HepG2 (cell line): ENCODE results near the gene TDG. TPM values are rescaled to one million over a fixed set of nuclear protein-coding genes. Genes with fewer than 3 reads are reported as not detected.
"Not testable (repeated sequence)": the region's sequence is repeated elsewhere in the genome, so short reads cannot be mapped to it uniquely, and the experiment has no call there.

Source experiments
- ATAC-seq: fragments of 200-7000 bp; cut with Tn5 transposase; 3 replicates; pipeline ENCODE4 v1.9.1; 2020; ENCODE audit warnings: mild to moderate bottlenecking, moderate library complexity
- BruUV-seq: library from RNA; stranded (reverse); fragments of 400-500 nt; replicated peaks from 2 replicates; lab custom pipeline; 2021; lab: Mats Ljungman, UMichigan
- CTCF ChIA-PET: fragments of 300-600 bp; formaldehyde crosslinking; extraction: SDS; loops from one replicate; lab custom pipeline; 2021; ENCODE audit warnings: low total read pairs, inconsistent platforms, low intra/inter-chr PET ratio; lab: Yijun Ruan, JAX
- POLR2A ChIA-PET: fragments of 350-600 bp; sonication (Branson Sonifier 250); formaldehyde crosslinking; loops from one replicate; lab custom pipeline; 2020; ENCODE audit warnings: antibody characterized with exemption, inconsistent platforms; lab: Yijun Ruan, JAX
- DNase-seq: peaks from one replicate; pipeline ENCODE4 v3.0.0-alpha.2; 2015; ENCODE audit warnings: low spot score
- FAIRE-seq: peaks from 3 replicates; lab custom pipeline; 2011; peaks lifted over from hg19 to GRCh38; lab: Jason Lieb, UNC
- H2AFZ ChIP-seq: one replicate; pipeline ENCODE4 v1.6.1; 2011; ENCODE audit warnings: low read length, inconsistent platforms
- H3K27ac ChIP-seq: fragments of 300-600 bp; 3 replicates; pipeline ENCODE4 v1.8.0; 2011; ENCODE audit warnings: mixed run types, mild to moderate bottlenecking, mixed read lengths, low read length, inconsistent platforms; ENCODE audit not compliant: insufficient read depth; ENCODE audit errors: extremely low read length
- H3K27me3 ChIP-seq, 2 experiments: fragments of 200-600 bp in 1 of 2; 2 replicates in 1 of 2; 3 replicates in 1 of 2; pipeline versions ENCODE4 v1.6.0 to v1.8.0; 2011; ENCODE audit warnings: low read length in 2 of 2, mild to moderate bottlenecking in 2 of 2, moderate library complexity in 2 of 2, inconsistent platforms in 1 of 2; ENCODE audit not compliant: insufficient read depth in 2 of 2, control insufficient read depth in 1 of 2
- H3K36me3 ChIP-seq, 2 experiments: fragments of 200-600 bp in 1 of 2; replicated peaks in 1 of 2; 2 replicates in 1 of 2; 3 replicates in 1 of 2; pipeline versions ENCODE4 v1.5.1 to v1.8.0; 2011; ENCODE audit warnings: low read length in 2 of 2, inconsistent platforms in 1 of 2; ENCODE audit not compliant: insufficient read depth in 2 of 2, control insufficient read depth in 1 of 2
- H3K4me1 ChIP-seq: 2 replicates; pipeline ENCODE4 v1.5.1; 2012; ENCODE audit warnings: low read length, inconsistent platforms; ENCODE audit not compliant: insufficient read depth
- H3K4me2 ChIP-seq: 2 replicates; pipeline ENCODE4 v1.6.0; 2011; ENCODE audit warnings: low read depth, low read length, inconsistent platforms
- H3K4me3 ChIP-seq, 3 experiments: fragments of 200-600 bp in 1 of 3; sonication (generic), shearing (Covaris generic) in 1 of 3; replicated peaks in 1 of 3; 2 replicates each; pipeline ENCODE4 v1.5.1; 2011 to 2016; ENCODE audit warnings: low read length in 3 of 3, inconsistent platforms in 2 of 3, low read depth in 2 of 3, mild to moderate bottlenecking in 2 of 3, control low read depth in 1 of 3, mixed read lengths in 1 of 3; ENCODE audit not compliant: insufficient read depth in 1 of 3
- H3K79me2 ChIP-seq: one replicate; pipeline ENCODE4 v1.6.1; 2011; ENCODE audit warnings: low read length, inconsistent platforms; ENCODE audit not compliant: insufficient read depth
- H3K9ac ChIP-seq: 2 replicates; pipeline ENCODE4 v1.6.0; 2011; ENCODE audit warnings: mild to moderate bottlenecking, low read depth, low read length, inconsistent platforms; ENCODE audit not compliant: insufficient read depth
- H3K9me3 ChIP-seq: 2 replicates; pipeline ENCODE4 v1.5.1; 2012; ENCODE audit warnings: mild to moderate bottlenecking, low read length
- H4K20me1 ChIP-seq: 2 replicates; pipeline ENCODE4 v1.6.0; 2011; ENCODE audit warnings: inconsistent platforms, mild to moderate bottlenecking, low read length, moderate library complexity; ENCODE audit not compliant: insufficient read depth
- ZNF598 ChIP-seq: sonication (generic); formaldehyde crosslinking; IDR thresholded peaks from 2 replicates; pipeline ENCODE4 v1.5.1; 2020; ENCODE audit warnings: mild to moderate bottlenecking, missing genetic modification reagents, borderline replicate concordance
- ZNF605 ChIP-seq: sonication (generic); formaldehyde crosslinking; IDR thresholded peaks from 2 replicates; pipeline ENCODE4 v1.8.0; 2022; ENCODE audit warnings: mild to moderate bottlenecking, missing genetic modification reagents
- WGBS: methylation state at CpG from one replicate; pipeline ENCODE4 v1.1.6; 2017; ENCODE audit warnings: low lambda C conversion rate; 5-methylcytosine and 5-hydroxymethylcytosine counted together
- in situ Hi-C: cut with HindIII; loops from 2 replicates; pipeline ENCODE4 v1.10.0; 2017; ENCODE audit warnings: low pct_unique_long_range_greater_than_20kb; ENCODE audit not compliant: extremely low pct_ligation_motif_present
- intact Hi-C: fragments of 100-400 bp; cut with micrococcal nuclease; formaldehyde crosslinking; loops from one replicate; pipeline ENCODE4 v1.10.0; 2022; ENCODE audit not compliant: unreplicated experiment
- polyA plus RNA-seq, 8 experiments: library from polyadenylated mRNA; depleted of rRNA in 3 of 8; stranded (reverse) in 7 of 8; unstranded in 1 of 8; fragments of >200 nt; fragmentation: Illumina TruSeq in 4 of 8; extraction: Trizol in 4 of 8; gene quantifications; 2 replicates each; pipeline versions ENCODE4 v1.2.1 to v1.2.3, GENCODE V29; 2011 to 2016; ENCODE audit warnings: low read depth in 4 of 8, missing spikeins in 1 of 8, mixed read lengths in 1 of 8; ENCODE audit not compliant: insufficient read depth in 1 of 8
- total RNA-seq, 5 experiments: library from RNA; depleted of rRNA; stranded (reverse); fragments of >200 nt; fragmentation: Illumina TruSeq; extraction: Trizol; gene quantifications; 2 replicates each; pipeline ENCODE4 v1.2.3, GENCODE V29; 2016; ENCODE audit warnings: low read depth in 1 of 5
- TF ChIP-seq, protein P1 (sequence below): IDR thresholded peaks from 2 replicates; pipeline ENCODE4 v1.6.1; 2012; ENCODE audit warnings: low read length, improper control_type of control experiment

Gene TDG
- total and polyA plus RNA-seq, 2 of the 13 experiments (the other 11 are each of a cell fraction or from before 2014, with no cell fraction given): 14.2 to 19.5 TPM

DNA sequence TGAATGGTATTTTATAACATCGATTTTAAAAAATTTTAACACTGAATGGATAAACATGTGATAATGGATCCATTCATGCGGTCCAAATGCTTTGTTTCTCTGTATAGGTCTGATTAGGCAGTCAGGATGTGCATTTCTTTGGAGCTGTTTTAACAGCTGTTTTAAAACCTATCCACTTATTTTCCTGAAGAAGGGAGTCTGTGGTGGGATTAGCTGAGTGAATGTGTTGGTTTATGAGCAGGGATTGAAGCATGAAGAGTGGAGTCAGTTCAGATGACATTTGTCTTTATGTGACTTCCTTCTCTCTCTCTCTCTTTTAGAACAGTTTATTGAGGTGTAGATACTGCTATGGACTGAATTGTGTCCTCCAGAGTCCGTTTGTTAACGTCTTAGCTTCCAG is 46.7 kb downstream of the TDG start:
- CTCF ChIA-PET: no interaction called here
- FAIRE-seq: no peak
- WGBS: 15% methylated on average over 4 of the region's 4 CpGs

DNA sequence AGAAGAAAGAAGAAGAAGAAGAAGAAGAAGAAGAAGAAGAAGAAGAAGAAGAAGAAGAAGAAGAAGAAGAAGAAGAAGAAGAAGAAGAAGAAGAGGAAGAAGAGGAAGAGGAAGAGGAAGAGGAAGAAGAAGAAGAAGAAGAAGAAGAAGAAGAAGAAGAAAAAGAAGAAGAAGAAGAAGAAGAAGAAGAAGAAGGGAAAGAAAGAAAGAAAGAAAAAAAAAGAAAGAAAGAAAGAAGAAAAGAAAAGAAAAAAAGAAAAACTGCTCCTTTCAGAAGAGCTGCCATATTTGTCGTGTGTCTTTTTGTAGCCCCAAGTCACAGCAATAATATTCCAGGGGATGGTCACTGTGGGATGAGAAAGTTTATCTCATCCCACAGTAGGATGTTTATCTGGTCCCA is 56.2 kb downstream of the TDG start:
- CTCF ChIA-PET, in situ Hi-C loops, H3K4me2 ChIP-seq, H2AFZ ChIP-seq, H3K4me1 ChIP-seq, H3K27me3 ChIP-seq, H4K20me1 ChIP-seq, H3K27ac ChIP-seq, H3K79me2 ChIP-seq, H3K4me3 ChIP-seq, BruUV-seq, ATAC-seq, H3K9me3 ChIP-seq, H3K36me3 ChIP-seq, intact Hi-C loops, H3K9ac ChIP-seq, DNase-seq, FAIRE-seq, POLR2A ChIA-PET: not testable (repeated sequence)
- WGBS: 6% methylated on average over 1 of the region's 1 CpG

More for the DNA sequence above, 46.7 kb downstream of the TDG start:
- H3K27me3 ChIP-seq: peaks cover 0 to 2% of the 10 kb centered on the region in 2 experiments; a peak in 1 of 5 replicates
- intact Hi-C loops (no loop called here), in situ Hi-C loops (no loop called here)
- H3K4me3 ChIP-seq: no peak overlapping the region
- no peaks in the 10 kb centered on the region for H3K4me1 ChIP-seq
- no TSS peak for BruUV-seq
- H3K36me3 ChIP-seq: no peaks in the 10 kb centered on the region
- no peak for DNase-seq
- no peak overlapping the region for H2AFZ ChIP-seq
- POLR2A ChIA-PET: no interaction called here
- ATAC-seq: no peak
- H3K4me2 ChIP-seq: no peak overlapping the region
- H4K20me1 ChIP-seq: no peaks in the 10 kb centered on the region
- H3K9me3 ChIP-seq: no peaks in the 10 kb centered on the region
- no peak for TF ChIP-seq ZNF605 (CRISPR knock-in tag)
- TF ChIP-seq, protein P1, sequence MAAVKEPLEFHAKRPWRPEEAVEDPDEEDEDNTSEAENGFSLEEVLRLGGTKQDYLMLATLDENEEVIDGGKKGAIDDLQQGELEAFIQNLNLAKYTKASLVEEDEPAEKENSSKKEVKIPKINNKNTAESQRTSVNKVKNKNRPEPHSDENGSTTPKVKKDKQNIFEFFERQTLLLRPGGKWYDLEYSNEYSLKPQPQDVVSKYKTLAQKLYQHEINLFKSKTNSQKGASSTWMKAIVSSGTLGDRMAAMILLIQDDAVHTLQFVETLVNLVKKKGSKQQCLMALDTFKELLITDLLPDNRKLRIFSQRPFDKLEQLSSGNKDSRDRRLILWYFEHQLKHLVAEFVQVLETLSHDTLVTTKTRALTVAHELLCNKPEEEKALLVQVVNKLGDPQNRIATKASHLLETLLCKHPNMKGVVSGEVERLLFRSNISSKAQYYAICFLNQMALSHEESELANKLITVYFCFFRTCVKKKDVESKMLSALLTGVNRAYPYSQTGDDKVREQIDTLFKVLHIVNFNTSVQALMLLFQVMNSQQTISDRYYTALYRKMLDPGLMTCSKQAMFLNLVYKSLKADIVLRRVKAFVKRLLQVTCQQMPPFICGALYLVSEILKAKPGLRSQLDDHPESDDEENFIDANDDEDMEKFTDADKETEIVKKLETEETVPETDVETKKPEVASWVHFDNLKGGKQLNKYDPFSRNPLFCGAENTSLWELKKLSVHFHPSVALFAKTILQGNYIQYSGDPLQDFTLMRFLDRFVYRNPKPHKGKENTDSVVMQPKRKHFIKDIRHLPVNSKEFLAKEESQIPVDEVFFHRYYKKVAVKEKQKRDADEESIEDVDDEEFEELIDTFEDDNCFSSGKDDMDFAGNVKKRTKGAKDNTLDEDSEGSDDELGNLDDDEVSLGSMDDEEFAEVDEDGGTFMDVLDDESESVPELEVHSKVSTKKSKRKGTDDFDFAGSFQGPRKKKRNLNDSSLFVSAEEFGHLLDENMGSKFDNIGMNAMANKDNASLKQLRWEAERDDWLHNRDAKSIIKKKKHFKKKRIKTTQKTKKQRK: no peak
- TF ChIP-seq ZNF598 (CRISPR knock-in tag): no peak
- H3K79me2 ChIP-seq: no peaks in the 10 kb centered on the region
- no peak overlapping the region for H3K9ac ChIP-seq
- no peak overlapping the region for H3K27ac ChIP-seq
